ENCODE data around the gene LDLR.

LDLR gene

GRCh38 chr19:11164879-11165406 lies 75.7 kb downstream of the LDLR start:
- H3K27me3 ChIP-seq (ENCODE audit: insufficient read depth, low read depth, severe bottlenecking), result no peaks in the 10 kb centered on the region
- H3K4me3 ChIP-seq (ENCODE audit: low read depth, low read length), result no peak overlapping the region
- TF ChIP-seq CTCF (IDR thresholded peaks at IDR 0.05; ENCODE audit: low read depth, low read length), result no peak
- DNase-seq, result no peak
- H3K9me3 ChIP-seq (ENCODE audit: severe bottlenecking), result no peaks in the 10 kb centered on the region
- H3K27ac ChIP-seq, result no peak overlapping the region
- H3K36me3 ChIP-seq, result peaks cover 44% of the 10 kb centered on the region

- H3K36me3 ChIP-seq, result peaks cover 50% of the 10 kb centered on the region
- no peaks in the 10 kb centered on the region for H3K9me3 ChIP-seq (ENCODE audit: severe bottlenecking)
- H3K4me3 ChIP-seq (ENCODE audit: low read depth, low read length), result no peak overlapping the region
- DNase-seq, result no peak
- no peaks in the 10 kb centered on the region for H3K27me3 ChIP-seq (ENCODE audit: insufficient read depth, low read depth, severe bottlenecking)
- TF ChIP-seq CTCF (IDR thresholded peaks at IDR 0.05; ENCODE audit: low read depth, low read length), result no peak
- no peak overlapping the region for H3K27ac ChIP-seq
Measured at GRCh38 chr19:11165486-11166030, 76.3 kb downstream of the LDLR start.

GRCh38 chr19:11166281-11167142 lies 77.2 kb downstream of the LDLR start:
- TF ChIP-seq CTCF (IDR thresholded peaks at IDR 0.05; ENCODE audit: low read depth, low read length), result no peak
- Histone ChIP-seq H3K27me3 (ENCODE audit: insufficient read depth, low read depth, severe bottlenecking) (no peaks in the 10 kb centered on the region), H3K27ac (no peak overlapping the region), H3K36me3 (peaks cover 57% of the 10 kb centered on the region), H3K9me3 (ENCODE audit: severe bottlenecking) (no peaks in the 10 kb centered on the region), H3K4me3 (ENCODE audit: low read depth, low read length) (no peak overlapping the region)
- DNase-seq, result no peak

GRCh38 chr19:11168568-11168967 lies 79.3 kb downstream of the LDLR start:
- DNase-seq, result no peak
- no peak for TF ChIP-seq CTCF (IDR thresholded peaks at IDR 0.05; ENCODE audit: low read depth, low read length)
- Histone ChIP-seq H3K27ac (no peak overlapping the region), H3K9me3 (ENCODE audit: severe bottlenecking) (no peaks in the 10 kb centered on the region), H3K27me3 (ENCODE audit: insufficient read depth, low read depth, severe bottlenecking) (no peaks in the 10 kb centered on the region), H3K36me3 (peaks cover 72% of the 10 kb centered on the region), H3K4me3 (ENCODE audit: low read depth, low read length) (no peak overlapping the region)

- H3K27me3 ChIP-seq (ENCODE audit: insufficient read depth, low read depth, severe bottlenecking), result no peaks in the 10 kb centered on the region
- no peak overlapping the region for H3K4me3 ChIP-seq (ENCODE audit: low read depth, low read length)
- no peak for DNase-seq
- peaks cover 87% of the 10 kb centered on the region for H3K36me3 ChIP-seq
- no peak for TF ChIP-seq CTCF (IDR thresholded peaks at IDR 0.05; ENCODE audit: low read depth, low read length)
- H3K27ac ChIP-seq, result no peak overlapping the region
- no peaks in the 10 kb centered on the region for H3K9me3 ChIP-seq (ENCODE audit: severe bottlenecking)
Measured at GRCh38 chr19:11169896-11170678, 80.8 kb downstream of the LDLR start.
